Activated gamma-delta T cell treated with Interleukin-2 at 50 U/mL for 16 hours (primary cell): ENCODE data around the gene PHF21A.
"Not testable (repeated sequence)": the region's sequence is repeated elsewhere in the genome, so short reads cannot be mapped to it uniquely, and the experiment has no call there.

Experiments
- DNase-seq: peaks from one replicate; pipeline ENCODE4 v3.0.0-alpha.2; 2020

PHF21A gene

GRCh38 chr11:45918331-45918941 lies 202.8 kb downstream of the PHF21A start:
- peak; percentile 45 for DNase-seq

DNA sequence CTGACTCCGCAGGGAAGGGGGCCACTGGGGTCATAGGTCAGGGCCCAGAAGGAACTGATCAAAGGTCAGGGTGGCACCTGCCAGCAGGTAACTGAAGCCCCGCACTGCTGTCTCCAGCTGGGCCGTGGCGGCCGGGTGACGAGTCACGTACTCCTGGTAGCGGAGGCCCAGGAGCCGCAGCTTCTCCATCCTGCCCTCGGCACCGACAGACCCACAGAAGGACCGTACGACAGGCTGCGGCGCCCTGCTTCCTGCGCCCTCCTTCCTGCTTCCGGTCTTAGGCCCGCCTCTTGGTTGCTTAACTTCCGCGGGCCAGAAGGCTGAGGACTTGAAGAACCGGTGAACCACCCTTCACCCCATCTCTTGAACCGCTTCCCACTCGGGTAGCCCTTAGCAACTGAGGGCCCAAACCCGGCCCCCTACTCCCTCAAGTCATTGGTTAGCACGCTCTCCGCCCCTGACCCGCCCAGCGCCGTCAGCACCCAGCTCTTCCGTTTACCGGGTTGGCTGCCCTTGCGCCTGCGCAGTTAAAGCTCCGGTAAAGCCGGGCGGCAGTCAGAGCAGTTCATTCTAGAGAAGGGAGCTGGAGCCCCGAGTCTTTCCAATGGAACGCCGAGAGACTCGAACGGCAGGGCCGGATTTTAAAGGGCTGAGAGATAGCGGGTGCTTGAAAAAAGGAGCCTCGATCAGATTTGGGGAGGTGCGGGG lies 203.5 kb downstream of the PHF21A start, which contains the start of gene PEX16:
PEX16 (minus strand) TSS at position 255 of the 708 bp plus-strand sequence; CDS start at position 189, 66 bp downstream.
- peak; percentile 91 for DNase-seq

DNA sequence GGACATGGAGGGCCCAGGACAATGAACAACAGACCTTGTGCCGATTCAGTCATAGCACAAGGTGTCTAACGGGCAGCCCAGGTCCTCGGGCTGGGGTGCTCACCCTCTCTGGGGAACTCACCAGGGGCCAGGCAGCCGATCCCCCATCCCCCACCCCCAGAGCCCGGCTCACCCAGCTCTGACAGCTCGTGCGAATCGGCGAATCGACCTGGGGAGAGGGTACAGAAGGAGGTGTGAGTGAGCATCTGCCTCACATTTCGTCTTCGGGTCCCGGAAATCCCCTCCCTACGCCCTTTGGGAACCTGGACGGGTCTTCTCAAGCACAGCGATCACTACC lies 204.0 kb downstream of the PHF21A start:
- DNase-seq, result no peak

DNA sequence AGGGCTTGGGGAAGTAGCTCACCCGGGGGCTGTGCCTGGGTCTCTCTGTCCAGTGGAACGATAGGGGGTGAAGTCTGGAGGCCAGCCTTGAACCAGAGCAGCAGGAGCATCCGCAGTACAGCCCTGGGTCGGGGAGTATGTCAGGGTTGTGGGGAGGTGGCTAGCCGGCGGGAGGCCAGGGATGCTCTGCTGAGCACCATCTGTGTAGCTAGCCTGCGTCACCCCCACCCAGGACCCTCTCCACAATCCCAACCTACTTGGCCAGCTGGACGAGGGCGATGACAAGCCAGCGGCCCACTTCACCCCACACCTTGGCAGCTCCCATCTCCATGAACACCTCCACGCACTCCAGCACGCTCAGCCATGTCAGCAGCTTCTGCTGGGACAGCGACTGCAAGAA lies 205.8 kb downstream of the PHF21A start:
- no peak for DNase-seq

GRCh38 chr11:45913942-45914635 lies 207.2 kb downstream of the PHF21A start:
- DNase-seq, result no peak

GRCh38 chr11:45913514-45913913 lies 207.7 kb downstream of the PHF21A start:
- DNase-seq, result no peak

DNA sequence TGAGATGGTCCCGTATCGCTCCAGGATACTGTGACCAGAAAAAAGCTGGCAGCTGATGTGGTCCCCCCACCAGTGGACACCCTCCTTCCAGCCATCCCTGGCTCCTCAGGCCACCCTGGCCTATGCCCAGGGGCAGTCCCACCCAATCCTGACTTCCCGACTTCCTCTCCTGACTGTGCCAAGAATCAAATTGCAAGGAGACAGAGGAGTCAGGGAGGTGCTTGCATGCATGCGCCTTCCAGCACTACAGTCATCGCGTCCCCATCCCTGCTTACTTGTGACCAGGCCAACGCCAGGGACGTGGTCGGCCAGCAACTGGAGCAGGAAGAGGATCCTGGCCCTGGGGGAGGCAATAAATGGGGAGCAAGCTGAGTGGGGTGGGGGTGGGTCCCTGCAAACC lies 210.6 kb downstream of the PHF21A start:
- DNase-seq, result no peak

GRCh38 chr11:45909594-45910475 lies 211.4 kb downstream of the PHF21A start:
- DNase-seq, result no peak

- DNase-seq, result no peak
These were observed 213.3 kb downstream of the PHF21A start for GRCh38 chr11:45907911-45908370.

DNA sequence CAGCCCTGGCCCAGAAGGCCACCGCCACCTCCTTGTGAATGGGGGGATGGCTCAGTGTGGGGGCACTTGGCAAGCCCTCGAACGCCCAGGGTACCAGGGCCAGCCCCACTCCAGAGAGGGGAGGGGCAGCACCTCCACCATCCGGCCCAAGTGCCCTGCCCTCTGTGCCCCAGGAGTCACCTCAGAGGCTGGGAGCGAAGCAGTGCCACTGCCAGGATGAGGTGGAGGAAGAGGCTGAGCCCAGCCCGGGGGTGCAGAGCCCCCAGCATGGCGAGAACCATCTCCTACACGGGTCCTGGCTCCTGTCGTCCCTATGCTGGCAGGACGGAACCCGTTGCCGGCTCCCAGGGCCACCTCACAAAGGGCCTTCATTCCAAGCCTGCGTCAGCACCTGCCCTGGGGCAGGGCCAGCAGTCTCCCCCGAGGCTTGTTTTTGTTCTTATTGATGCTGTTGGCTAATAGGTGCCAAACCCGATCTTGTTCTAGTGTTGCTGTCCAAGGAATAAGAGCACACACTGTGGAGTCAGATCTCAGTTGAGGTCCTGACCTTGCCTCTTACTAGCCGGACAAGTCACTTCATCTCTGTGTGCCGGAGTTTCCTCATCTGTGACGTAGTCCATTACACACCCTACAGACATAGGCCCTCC lies 214.2 kb downstream of the PHF21A start, which contains the start of gene FREY1:
FREY1 (minus strand) TSS at position 307 of the 647 bp plus-strand sequence; CDS start at position 281, 26 bp downstream.
- DNase-seq, result no peak

GRCh38 chr11:45906096-45906682 lies 215.1 kb downstream of the PHF21A start:
- DNase-seq, result no peak

DNA sequence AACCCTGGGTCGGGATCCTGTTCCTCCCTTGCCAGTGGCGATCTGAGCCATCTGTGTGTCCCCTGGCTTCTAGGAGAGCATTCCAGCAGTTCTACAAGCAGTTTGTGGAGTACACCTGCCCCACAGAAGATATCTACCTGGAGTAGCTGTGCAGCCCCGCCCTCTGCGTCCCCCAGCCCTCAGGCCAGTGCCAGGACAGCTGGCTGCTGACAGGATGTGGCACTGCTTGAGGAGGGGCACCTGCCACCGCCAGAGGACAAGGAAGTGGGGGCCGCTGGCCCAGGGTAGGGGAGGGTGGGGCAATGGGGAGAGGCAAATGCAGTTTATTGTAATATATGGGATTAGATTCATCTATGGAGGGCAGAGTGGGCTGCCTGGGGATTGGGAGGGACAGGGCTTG lies 215.7 kb downstream of the PHF21A start:
- not testable (repeated sequence) for DNase-seq

GRCh38 chr11:45905095-45905494 lies 216.2 kb downstream of the PHF21A start:
- DNase-seq, result no peak

DNA sequence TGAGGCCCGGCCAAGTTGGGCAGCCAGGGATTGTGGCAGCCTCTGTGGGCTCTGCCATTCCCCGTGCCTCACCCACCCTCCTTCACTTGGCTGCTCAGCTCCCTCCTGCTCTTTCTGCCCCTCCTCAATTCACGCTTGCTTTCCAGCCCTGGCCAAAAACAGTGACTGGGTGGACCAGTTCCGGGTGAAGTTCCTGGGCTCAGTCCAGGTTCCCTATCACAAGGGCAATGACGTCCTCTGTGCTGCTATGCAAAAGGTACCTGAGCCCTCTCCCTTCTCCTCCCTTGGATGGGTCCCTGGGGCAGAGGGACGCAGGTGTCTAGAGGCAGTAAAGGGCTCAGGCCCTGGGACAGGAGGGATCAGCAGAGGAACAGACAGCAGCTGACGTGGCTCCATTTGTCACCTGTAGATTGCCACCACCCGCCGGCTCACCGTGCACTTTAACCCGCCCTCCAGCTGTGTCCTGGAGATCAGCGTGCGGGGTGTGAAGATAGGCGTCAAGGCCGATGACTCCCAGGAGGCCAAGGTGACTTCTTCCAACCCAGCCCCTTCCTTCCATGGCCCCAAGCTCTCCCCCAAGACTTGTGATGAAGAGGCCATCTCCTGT lies 216.8 kb downstream of the PHF21A start:
- DNase-seq, result no peak

GRCh38 chr11:45902452-45903380 lies 218.5 kb downstream of the PHF21A start:
- no peak for DNase-seq

- DNase-seq, result no peak
These were observed 219.6 kb downstream of the PHF21A start for GRCh38 chr11:45901626-45902025.

DNA sequence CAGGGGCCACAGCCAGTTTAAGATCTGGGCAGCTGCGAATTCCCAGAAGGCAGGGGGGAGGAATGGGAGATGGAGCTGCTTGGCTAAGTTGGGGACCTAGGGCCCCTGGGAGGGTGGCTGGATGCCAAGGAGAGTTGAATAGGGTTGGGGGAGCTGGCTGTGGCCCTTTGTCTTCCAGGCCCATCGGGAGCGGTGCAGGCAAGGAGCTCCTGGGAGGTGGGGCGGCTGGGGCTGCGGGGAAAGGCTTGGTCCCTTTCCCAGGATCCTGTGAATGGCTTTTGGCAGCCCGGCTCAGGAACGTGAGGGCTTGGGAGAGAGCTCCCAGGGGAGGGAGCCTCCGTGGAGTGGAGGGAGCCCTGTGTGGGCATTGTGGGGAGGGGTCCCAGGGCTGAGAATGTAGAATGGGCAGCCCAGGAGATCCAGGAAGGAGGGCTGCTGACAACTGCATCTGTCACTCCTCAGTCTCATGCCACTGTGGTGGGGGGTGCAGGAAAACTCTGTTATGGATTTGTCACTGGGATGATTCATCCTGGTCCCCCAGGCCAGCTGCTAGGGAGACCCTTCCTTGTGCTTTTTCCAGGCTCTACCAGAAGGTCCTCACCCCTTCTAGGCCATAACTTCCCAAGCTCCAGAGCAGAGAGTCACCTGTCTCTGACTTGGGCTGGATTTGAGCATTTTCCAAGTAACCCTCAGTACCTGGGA lies 220.2 kb downstream of the PHF21A start:
- no peak for DNase-seq

DNA sequence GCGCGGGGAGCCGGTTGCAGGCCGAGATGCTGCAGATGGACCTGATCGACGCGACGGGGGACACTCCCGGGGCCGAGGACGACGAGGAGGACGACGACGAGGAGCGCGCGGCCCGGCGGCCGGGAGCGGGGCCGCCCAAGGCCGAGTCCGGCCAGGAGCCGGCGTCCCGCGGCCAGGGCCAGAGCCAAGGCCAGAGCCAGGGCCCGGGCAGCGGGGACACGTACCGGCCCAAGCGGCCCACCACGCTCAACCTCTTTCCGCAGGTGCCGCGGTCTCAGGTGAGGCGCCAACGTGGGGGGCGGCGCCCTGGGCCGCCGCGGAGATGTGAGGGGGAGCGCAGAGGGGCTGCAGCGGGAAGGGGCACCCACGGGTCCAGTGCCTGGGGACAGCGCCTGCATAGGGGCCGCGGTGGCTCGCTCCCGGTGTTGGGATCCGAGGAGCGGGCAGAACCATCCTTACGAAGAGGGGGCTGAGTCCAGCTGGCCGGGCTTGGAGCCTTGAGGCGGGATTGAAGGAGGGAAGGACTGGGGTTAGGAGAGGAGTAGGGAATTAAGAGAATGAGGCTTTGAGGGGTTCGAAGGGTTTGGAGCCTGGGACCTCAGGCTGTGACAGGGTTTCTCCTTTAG lies 221.0 kb downstream of the PHF21A start:
- not testable (repeated sequence) for DNase-seq
